GM18526 (cell line): ENCODE data around the gene PNMA8C.

Experiments
- POLR2A ChIP-seq: IDR thresholded peaks from 3 replicates; pipeline ENCODE4 v1.6.1; 2011; ENCODE audit not compliant: insufficient read length; ENCODE audit errors: extremely low read depth

PNMA8C gene

DNA sequence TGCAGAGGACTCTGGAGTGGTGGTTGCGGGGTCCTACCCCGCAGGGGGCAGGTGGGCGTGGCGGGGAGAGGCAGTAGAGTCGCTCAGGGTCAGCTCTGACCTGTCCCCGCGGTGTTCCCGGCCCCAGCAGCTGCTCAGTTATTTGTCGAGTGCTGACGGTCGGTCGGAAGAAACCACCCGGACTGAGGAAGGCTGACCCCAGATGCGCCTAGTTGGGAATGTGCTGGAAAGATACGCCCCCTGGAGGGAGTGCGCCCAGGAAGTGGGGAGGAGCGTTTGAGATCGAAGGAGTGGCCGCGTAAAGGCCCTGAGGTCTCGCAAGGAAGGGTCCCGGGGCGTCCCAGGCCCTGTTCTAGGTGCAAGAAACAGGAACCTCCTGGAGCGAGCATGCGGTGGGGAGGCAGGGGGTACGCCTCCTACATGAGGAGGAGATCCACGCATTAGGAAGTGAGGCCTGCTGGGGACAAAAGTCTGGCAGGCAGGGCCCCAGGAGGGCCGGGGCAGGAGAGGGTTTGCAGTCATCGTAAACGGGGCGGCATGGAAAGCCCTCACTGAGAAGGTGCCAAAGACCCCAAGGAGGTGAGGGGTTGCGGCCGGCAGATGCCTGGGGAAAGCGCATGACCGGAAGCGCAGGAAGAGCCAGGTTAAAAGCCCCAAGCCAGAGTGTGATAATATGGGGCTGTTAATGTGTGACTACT, 24.5 kb downstream of the PNMA8C start:
- no peak for TF ChIP-seq POLR2A

DNA sequence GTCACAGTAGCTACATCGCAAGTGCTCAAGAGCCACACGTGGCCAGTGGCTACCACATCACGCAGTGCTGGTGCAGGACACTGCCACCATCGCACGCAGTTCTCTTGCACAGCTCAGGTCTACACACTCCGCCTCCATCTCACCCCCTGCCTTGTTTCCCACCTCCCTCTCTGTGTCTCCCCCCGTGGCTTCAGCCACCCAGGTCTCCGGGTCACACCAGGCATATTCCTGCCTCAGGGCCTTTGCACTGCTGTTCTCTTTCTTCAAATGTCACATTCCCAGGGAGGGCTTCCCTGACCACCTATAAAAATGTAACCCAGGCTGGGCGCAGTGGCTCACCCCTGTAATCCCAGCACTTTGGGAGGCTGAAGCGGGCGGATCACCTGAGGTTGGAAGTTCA, 26.0 kb downstream of the PNMA8C start:
- no peak for TF ChIP-seq POLR2A

DNA sequence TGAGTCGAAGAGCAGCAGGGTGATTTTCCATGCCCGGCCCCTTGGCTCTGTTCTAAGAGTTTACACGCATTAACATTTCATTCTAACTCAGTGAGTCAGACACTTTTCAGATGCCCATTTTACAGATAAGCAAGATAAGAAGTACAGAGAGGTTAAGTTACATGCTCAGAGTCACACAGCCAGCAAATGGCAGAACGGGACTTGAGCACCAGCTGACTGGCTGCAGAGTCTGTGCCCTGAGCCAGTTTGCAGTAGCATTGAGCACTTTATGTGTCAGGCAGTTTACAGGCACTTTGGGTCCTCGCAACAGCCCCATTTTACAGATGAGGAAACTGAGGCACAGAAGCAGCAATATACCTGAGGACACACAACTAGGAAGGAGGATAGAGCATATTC, 34.3 kb downstream of the PNMA8C start:
- TF ChIP-seq POLR2A, result no peak

DNA sequence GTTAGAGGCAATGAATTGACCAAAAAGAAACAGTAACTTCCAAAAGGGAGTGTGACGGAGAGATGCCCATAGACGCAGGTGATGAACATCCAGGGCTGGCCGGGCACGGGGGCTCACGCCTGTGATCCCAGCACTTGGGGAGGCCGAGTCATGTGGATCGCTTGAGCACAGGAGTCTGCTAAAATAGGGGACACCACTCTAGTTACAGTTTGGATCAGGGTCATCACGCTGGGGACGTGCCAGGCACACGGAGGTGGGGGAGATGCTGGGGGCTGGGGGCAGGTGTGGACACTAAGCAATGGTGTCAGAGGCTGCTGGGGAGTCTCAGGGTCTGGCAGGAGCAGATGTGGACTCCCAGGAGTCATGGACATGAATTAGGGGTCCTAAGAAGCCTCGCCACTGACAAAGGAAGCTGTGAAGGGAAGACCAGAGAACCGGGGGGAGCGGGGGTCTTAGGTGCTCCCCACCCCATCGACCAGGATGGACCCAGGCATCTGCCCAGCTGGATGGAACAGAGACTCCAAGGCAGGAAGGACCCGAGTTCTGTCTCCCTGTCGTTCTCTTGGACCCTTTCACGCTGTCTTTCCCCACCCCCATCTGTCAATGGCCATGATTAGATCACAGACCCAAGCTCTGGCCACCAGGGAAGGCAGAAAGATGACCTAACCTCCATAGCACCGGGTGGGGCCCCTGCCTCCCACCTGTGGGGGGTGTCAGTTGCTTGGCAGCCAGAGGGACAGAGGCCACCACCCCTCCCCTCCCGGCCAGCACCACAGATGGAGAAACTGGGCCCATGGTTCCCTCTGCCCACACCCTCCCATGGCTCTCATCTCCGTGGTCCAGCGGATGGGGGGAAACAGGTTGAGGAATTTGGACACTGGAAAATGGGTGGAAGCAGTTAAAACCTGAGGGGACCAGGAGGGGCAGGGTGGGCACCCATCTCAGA, 35.0 kb downstream of the PNMA8C start:
- no peak for TF ChIP-seq POLR2A

DNA sequence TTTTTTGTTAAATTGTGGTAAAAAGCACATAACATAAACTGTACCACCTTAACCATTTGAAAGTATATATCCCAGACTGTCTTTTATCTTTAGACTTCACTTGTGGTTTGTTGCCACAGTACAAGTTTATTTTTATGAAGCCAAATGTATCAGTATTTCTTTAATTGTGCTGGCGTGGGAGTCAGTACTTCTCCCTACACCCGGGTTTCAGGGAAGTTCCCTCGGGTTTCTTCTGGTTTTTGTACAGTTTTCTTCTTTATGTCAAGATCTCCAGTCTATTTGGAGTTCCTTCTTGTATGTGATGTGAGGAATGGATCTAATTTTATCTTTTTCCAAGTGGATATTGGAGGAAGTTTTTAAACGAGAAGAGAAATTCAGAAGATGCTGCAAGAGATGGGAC, 35.9 kb downstream of the PNMA8C start:
- no peak for TF ChIP-seq POLR2A

DNA sequence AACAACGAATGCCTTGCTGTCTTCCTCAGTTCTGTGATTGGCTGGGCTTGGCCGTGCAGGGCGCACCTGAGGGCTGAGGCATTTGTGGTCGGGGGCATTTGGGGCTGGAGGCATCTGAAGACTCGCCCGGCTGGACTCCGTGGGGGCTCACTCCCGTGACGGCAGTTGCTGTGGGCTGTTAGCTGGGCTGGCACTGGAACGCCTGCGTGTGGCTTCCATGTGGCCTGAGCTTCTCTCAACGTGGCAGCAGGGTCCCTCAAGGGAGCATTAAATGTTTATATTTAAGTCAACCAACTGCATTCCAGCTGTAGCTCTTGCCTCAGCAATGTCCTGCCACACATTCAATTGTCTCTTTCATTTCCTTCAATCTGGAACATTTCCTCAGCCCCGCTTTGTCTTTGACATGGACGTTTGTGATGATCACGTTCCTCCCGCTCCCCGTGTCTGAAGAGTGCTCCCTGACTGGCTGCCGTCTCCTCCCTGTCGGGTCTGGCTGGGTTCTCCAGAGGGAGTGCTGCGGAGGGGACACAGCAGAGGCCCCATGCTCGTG, 36.4 kb downstream of the PNMA8C start:
- TF ChIP-seq POLR2A, result no peak

DNA sequence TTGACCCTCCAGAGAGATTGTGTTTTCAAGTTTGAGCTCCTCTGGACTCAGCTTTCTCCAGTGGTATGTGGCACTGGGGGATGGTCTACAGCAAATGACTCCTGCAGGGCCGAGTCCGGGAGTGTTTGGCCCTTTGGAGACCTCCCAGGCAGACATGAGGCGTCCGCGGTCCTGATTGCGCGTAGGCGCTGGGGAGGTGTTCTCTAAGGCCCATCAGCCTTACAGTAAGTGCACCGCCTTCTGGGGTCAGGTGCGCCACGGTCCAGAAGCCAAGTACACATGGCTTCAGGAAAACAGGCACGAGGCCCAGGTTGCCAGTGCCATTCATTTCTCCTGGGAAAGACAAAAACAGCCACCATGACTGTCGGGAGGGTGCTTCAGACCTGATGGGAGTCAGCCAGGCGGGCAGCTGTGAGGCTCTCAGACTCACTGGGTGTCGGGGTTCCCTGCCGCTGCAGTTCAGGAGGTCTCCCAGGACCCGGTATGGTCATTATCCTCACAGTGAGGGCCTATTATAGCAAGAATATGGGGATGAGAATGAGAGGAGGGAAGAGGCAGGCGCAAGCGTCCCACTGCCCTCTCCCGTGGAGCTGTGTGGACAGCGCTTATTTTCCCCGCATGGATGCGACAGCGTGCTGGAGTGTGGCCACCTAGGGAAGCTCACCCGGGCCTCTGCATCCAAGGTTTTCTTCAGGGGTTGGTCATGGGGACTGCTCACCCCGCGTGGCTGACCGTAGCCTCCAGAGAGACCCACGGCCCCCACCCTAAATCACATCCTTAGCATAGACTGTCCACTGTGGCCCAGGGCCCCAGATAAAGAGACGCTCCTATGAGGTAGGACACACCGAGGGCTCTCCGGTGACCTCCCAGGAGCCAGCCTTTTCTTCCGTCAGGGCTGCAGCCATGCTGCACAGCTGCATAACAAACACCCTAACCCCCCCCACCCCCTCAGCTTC, 37.2 kb downstream of the PNMA8C start:
- TF ChIP-seq POLR2A, result no peak

DNA sequence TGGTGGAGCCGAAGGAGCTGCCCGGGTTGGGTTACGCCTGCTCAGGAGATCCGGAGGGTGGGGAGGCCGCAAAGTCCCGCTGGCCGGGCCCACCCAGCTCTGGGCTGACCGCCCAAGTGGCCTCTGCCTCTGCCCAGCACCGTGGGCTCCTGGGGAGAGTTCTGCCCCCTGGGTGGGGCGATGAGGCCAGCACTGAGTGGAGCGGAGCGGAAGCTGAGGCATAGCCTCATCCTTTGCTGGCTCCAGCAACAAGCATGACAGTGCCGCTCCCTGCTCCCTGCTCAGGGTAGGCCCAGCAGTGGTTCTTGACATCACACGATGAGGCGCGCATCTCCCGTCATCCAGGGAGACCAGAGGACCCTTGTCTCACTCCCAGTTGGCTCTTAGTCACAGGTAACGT, 37.9 kb downstream of the PNMA8C start:
- TF ChIP-seq POLR2A, result no peak

DNA sequence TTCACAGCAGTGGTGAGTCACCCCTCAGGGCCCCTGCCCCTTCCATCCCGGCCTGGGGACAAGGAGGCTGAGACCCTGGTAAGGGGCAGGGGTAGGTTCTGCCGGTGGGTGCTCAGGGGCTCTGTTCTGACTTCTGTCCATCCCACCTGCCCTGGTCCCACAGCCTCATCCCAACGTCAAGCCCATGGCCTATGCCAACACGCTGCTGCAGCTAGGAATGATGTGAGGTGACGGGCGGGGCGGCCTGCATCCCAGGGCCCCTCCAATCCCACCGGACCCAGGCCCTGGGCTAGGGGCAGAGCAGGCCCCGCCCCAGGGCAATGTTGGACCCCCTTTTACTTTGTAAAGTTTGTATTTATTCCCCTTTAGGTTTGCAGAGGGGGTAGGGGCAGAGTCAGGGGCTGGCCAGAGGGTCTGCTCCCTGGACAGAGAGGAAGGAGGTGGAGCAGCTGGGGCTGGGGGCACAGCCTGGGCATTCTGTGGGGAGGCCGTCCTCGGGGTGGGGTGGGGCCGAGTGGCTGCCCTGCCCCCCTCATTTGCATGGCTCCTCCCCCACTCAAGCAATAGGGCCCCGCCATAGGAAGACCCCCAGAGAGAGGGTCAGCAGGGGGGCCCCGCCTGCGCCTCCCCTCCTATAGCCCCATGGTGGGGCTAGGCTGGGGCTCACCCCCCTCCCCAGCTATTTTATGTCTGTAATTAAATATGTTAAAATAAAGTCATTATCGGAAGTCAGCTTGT, 38.4 kb downstream of the PNMA8C start:
- TF ChIP-seq POLR2A, result no peak

DNA sequence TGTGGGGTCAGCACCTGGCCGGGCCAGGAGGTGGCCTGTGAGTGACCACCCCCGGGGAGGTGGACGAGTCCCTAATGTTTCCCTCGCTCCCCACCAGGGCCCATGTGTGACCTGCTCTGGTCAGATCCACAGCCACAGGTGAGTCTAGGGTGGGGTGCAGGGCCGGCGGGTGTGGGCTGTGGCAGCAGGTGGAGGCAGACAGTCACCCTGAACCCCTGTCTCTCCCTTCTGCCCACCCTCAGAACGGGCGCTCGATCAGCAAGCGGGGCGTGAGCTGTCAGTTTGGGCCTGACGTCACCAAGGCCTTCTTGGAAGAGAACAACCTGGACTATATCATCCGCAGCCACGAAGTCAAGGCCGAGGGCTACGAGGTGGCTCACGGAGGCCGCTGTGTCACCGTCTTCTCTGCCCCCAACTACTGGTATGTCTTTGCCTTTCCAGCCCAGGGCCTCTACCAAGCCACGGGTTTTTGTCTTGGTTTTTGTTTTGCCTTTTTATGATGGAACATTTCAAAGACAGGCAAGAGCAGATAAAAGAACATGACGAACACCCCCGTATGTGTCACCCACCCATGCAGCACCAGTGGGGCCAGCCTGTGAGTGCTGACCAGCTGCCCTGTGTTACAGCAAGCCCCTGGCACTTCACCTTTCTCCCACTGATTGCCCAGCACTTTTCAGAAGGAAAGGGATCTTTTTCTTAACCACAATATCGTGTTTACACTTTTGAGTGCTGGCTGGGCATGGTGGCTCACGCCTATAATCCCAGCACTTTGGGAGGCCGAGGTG, 40.2 kb downstream of the PNMA8C start:
- no peak for TF ChIP-seq POLR2A

DNA sequence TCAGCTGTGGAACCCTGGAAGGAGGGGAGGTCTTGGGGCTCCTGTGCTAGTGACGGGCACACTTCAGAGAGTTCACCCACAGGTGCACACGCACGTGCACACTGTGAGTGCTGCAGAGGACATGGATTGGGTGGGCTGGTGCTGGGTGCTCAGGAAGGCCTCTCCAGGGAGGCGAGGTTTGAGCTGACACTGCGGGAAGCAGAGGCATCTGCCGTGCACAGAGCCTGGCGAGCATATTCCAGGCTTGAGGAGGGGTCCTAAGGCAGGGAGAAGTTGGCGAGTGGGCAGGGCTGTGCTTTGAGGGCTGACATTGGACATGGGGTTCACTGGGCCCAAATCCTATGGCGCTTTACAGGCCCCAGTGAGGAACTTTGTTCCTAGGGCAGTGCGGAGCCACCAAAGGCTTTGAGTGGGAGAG, 41.0 kb downstream of the PNMA8C start:
- TF ChIP-seq POLR2A, result no peak

DNA sequence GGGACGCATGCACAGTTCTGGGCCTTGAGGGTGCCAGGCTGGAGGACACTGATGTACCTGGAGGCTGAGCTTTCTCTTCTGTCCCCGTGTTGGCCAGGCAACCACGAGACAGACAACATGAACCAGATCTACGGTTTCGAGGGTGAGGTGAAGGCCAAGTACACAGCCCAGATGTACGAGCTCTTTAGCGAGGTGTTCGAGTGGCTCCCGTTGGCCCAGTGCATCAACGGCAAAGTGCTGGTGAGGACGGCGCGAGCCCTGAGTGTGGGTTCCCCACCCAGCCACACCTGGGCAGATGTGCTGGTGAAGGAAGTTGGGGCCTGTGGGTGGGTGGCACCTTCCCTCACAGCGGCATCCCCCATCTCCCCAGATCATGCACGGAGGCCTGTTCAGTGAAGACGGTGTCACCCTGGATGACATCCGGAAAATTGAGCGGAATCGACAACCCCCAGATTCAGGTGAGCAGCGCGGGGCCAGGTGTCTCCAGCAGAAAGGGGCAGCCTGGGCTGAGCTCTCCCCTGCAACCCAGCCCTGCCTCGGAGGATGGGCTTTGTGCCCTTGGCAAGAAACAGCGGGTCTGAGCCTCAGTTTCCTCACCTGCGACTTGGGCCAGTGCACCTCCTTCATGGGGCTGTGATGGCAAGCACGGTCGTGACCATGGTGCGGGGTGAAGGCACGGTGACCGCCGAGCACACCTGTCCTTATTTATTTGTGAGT, 41.6 kb downstream of the PNMA8C start:
- TF ChIP-seq POLR2A, result no peak

DNA sequence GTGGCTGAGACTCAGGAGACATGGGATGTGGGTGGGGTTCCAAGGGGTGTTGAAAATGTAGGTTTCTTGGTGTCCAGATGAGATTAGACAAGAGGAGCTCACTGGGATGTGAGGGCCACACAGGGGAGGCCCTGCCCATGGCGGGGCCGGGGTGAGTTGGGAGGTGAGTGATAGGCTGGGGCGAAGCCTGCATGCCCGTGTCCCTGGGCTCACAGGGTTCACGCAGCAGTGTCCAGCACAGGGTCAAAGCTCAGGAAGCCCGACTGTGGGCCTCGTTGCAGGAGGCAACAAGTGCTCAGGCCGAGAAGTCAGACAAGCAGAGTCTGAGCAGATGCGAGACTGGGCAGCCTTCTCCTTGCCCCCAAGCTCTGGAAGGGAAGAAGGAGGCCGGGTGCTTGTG, 42.6 kb downstream of the PNMA8C start:
- TF ChIP-seq POLR2A, result no peak
